Mononuclear cell (primary cell): ENCODE results near the gene PDZD8. TPM values are rescaled to one million over a fixed set of nuclear protein-coding genes. Genes with fewer than 3 reads are reported as not detected.

ENCODE experiments used
- H3K27me3 ChIP-seq: 2 replicates; pipeline ENCODE4 v1.6.0; 2011; ENCODE audit warnings: low read length, control low read depth; ENCODE audit not compliant: insufficient read depth
- H3K4me1 ChIP-seq: 2 replicates; pipeline ENCODE4 v1.5.1; 2011; ENCODE audit warnings: mild to moderate bottlenecking, low read length, control low read depth; ENCODE audit not compliant: insufficient read depth
- H3K4me3 ChIP-seq: 2 replicates; pipeline ENCODE4 v1.5.1; 2011; ENCODE audit warnings: mild to moderate bottlenecking, low read length, moderate library complexity
- H3K9me3 ChIP-seq: 2 replicates; pipeline ENCODE4 v1.5.1; 2011; ENCODE audit warnings: low read depth, mild to moderate bottlenecking, control low read depth, low read length
- total RNA-seq: library from RNA; depleted of rRNA; stranded (reverse); fragments of >200 nt; gene quantifications from one replicate; pipeline ENCODE4 v1.2.3, GENCODE V29; 2012

PDZD8 gene
- total RNA-seq, 1 donor, result 53.1 TPM

GRCh38 chr10:117408436-117409384 lies 33.5 kb upstream of the PDZD8 start:
- Histone ChIP-seq H3K27me3 (no peaks in the 10 kb centered on the region), H3K9me3 (no peaks in the 10 kb centered on the region), H3K4me3 (no peak overlapping the region), H3K4me1 (peaks cover 20% of the 10 kb centered on the region)

- H3K27me3 ChIP-seq, result no peaks in the 10 kb centered on the region
- peaks cover 20% of the 10 kb centered on the region for H3K4me1 ChIP-seq
- no peaks in the 10 kb centered on the region for H3K9me3 ChIP-seq
- H3K4me3 ChIP-seq, result no peak overlapping the region
These were observed 30.5 kb upstream of the PDZD8 start for GRCh38 chr10:117405730-117406129.

- Histone ChIP-seq H3K4me1 (peaks cover 13% of the 10 kb centered on the region), H3K4me3 (no peak overlapping the region), H3K27me3 (no peaks in the 10 kb centered on the region), H3K9me3 (no peaks in the 10 kb centered on the region)
These were observed 25.1 kb upstream of the PDZD8 start for GRCh38 chr10:117400329-117400728.

- H3K27me3 ChIP-seq, result no peaks in the 10 kb centered on the region
- H3K9me3 ChIP-seq, result no peaks in the 10 kb centered on the region
- H3K4me3 ChIP-seq, result no peak overlapping the region
- peaks cover 9% of the 10 kb centered on the region for H3K4me1 ChIP-seq
These were observed 24.3 kb upstream of the PDZD8 start for GRCh38 chr10:117399341-117400196.

GRCh38 chr10:117398029-117398428 lies 22.8 kb upstream of the PDZD8 start:
- Histone ChIP-seq H3K4me1 (peaks cover 9% of the 10 kb centered on the region), H3K27me3 (peaks cover 5% of the 10 kb centered on the region), H3K4me3 (no peak overlapping the region), H3K9me3 (no peaks in the 10 kb centered on the region)

GRCh38 chr10:117391436-117392205 lies 16.4 kb upstream of the PDZD8 start:
- H3K9me3 ChIP-seq, result no peaks in the 10 kb centered on the region
- no peak overlapping the region for H3K4me3 ChIP-seq
- peaks cover 12% of the 10 kb centered on the region for H3K27me3 ChIP-seq
- no peaks in the 10 kb centered on the region for H3K4me1 ChIP-seq

- Histone ChIP-seq H3K4me3 (no peak overlapping the region), H3K9me3 (no peaks in the 10 kb centered on the region), H3K4me1 (no peaks in the 10 kb centered on the region), H3K27me3 (peaks cover 12% of the 10 kb centered on the region)
These were observed 15.2 kb upstream of the PDZD8 start for GRCh38 chr10:117390420-117390819.

- peaks cover 17% of the 10 kb centered on the region for H3K27me3 ChIP-seq
- H3K4me1 ChIP-seq, result no peaks in the 10 kb centered on the region
- H3K4me3 ChIP-seq, result no peak overlapping the region
- H3K9me3 ChIP-seq, result no peaks in the 10 kb centered on the region
These were observed 11.6 kb upstream of the PDZD8 start for GRCh38 chr10:117386805-117387204.

GRCh38 chr10:117382861-117383260 lies 7.6 kb upstream of the PDZD8 start:
- Histone ChIP-seq H3K27me3 (peaks cover 16% of the 10 kb centered on the region), H3K4me1 (no peaks in the 10 kb centered on the region), H3K4me3 (no peak overlapping the region), H3K9me3 (no peaks in the 10 kb centered on the region)

GRCh38 chr10:117374506-117375359 lies 507 bp downstream of the PDZD8 start:
- Histone ChIP-seq H3K4me1 (peaks cover 41% of the 10 kb centered on the region), H3K27me3 (peaks cover 6% of the 10 kb centered on the region), H3K4me3 (peak overlapping the region; percentile 90), H3K9me3 (no peaks in the 10 kb centered on the region)

GRCh38 chr10:117373823-117374505 lies 1.3 kb downstream of the PDZD8 start:
- Histone ChIP-seq H3K27me3 (peaks cover 6% of the 10 kb centered on the region), H3K4me3 (peak overlapping the region; percentile 90), H3K4me1 (peaks cover 45% of the 10 kb centered on the region)

GRCh38 chr10:117370205-117370604 lies 5.0 kb downstream of the PDZD8 start:
- H3K4me1 ChIP-seq, result peaks cover 45% of the 10 kb centered on the region
- no peaks in the 10 kb centered on the region for H3K27me3 ChIP-seq
- H3K4me3 ChIP-seq, result no peak overlapping the region
- H3K9me3 ChIP-seq, result no peaks in the 10 kb centered on the region

More at GRCh38 chr10:117373823-117374505, 1.3 kb downstream of the PDZD8 start:
- no peaks in the 10 kb centered on the region for H3K9me3 ChIP-seq

GRCh38 chr10:117367718-117368117 lies 7.5 kb downstream of the PDZD8 start:
- H3K4me1 ChIP-seq, result peaks cover 40% of the 10 kb centered on the region

More at GRCh38 chr10:117367718-117368117, 7.5 kb downstream of the PDZD8 start:
- Histone ChIP-seq H3K27me3 (no peaks in the 10 kb centered on the region), H3K4me3 (no peak overlapping the region), H3K9me3 (no peaks in the 10 kb centered on the region)
